ENCODE data around the gene APOBEC3H. TPM values are rescaled to one million over a fixed set of nuclear protein-coding genes. Genes with fewer than 3 reads are reported as not detected.

Gene APOBEC3H
- total RNA-seq, 1 experiment from 2014 or later, result not detected

DNA sequence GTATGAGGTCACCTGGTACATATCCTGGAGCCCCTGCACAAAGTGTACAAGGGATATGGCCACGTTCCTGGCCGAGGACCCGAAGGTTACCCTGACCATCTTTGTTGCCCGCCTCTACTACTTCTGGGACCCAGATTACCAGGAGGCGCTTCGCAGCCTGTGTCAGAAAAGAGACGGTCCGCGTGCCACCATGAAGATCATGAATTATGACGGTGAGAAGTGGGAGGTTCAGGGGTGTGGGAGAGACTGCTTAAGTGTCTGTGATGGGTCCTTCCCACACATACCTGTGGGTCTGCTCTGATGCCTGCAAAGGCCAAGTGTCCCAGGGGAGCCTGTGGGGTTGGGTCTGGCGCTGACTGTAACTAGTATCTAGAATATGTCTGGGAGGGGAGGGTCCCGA is 16.0 kb upstream of the APOBEC3H start:
- H3K4me1 ChIP-seq (ENCODE audit: insufficient read depth, low read length, poor library complexity, severe bottlenecking), result peaks cover 8% of the 10 kb centered on the region
- DNase-seq (ENCODE audit: low spot score), result no peak
- no peaks in the 10 kb centered on the region for H3K9me3 ChIP-seq (ENCODE audit: low read depth, low read length, poor library complexity, severe bottlenecking)
- H3K27me3 ChIP-seq (replicated peaks; ENCODE audit: insufficient read depth, low read depth, low read length, poor library complexity), result no peaks in the 10 kb centered on the region
- no peak overlapping the region for H3K4me3 ChIP-seq (ENCODE audit: low read depth, low read length, poor library complexity, severe bottlenecking)
- CTCF ChIA-PET, result no interaction called here
- H3K36me3 ChIP-seq (ENCODE audit: insufficient read depth, low read length, poor library complexity, severe bottlenecking), result no peaks in the 10 kb centered on the region
- intact Hi-C loops (cut with micrococcal nuclease; ENCODE audit: unreplicated experiment), result no loop called here
- no TSS peak for BruUV-seq (replicated peaks)
- no peak overlapping the region for H3K27ac ChIP-seq (ENCODE audit: low read depth, low read length, poor library complexity, severe bottlenecking)
- POLR2A ChIA-PET (ENCODE audit: low non-redundant PET), result no interaction called here
- no peak for TF ChIP-seq EZH2 (IDR thresholded peaks at IDR 0.05; ENCODE audit: borderline replicate concordance, low read depth, low read length, poor library complexity, severe bottlenecking)
- TF ChIP-seq CTCF (conservative IDR thresholded peaks at IDR 0.05; ENCODE audit: low read depth, low read length), result no peak

DNA sequence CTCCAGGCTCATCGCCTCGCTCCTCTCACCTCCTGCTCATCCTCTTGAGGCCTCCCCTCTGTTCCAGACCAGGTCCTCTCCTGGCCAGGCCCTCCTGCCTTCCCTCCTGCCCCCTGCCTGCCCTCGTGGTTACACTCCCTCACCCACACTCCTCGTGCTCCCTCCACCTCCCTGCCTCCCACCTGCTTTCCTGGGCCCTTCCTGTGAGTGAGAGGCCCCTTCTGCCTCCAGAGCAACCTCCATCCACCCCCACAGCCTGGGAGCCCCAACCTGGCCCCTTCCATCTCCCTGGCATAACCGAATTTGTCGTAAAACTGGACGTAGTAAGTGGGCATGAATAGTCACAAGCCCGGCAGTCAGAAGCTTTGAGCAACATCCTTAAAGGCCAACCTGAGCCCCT is 15.4 kb upstream of the APOBEC3H start:
- DNase-seq (ENCODE audit: low spot score), result no peak
- H3K9me3 ChIP-seq (ENCODE audit: low read depth, low read length, poor library complexity, severe bottlenecking), result no peaks in the 10 kb centered on the region
- POLR2A ChIA-PET (ENCODE audit: low non-redundant PET), result no interaction called here
- no peaks in the 10 kb centered on the region for H3K36me3 ChIP-seq (ENCODE audit: insufficient read depth, low read length, poor library complexity, severe bottlenecking)
- TF ChIP-seq EZH2 (IDR thresholded peaks at IDR 0.05; ENCODE audit: borderline replicate concordance, low read depth, low read length, poor library complexity, severe bottlenecking), result no peak
- TF ChIP-seq CTCF (conservative IDR thresholded peaks at IDR 0.05; ENCODE audit: low read depth, low read length), result no peak
- H3K27me3 ChIP-seq (replicated peaks; ENCODE audit: insufficient read depth, low read depth, low read length, poor library complexity), result no peaks in the 10 kb centered on the region
- CTCF ChIA-PET, result no interaction called here
- peaks cover 8% of the 10 kb centered on the region for H3K4me1 ChIP-seq (ENCODE audit: insufficient read depth, low read length, poor library complexity, severe bottlenecking)
- BruUV-seq (replicated peaks), result no TSS peak
- no peak overlapping the region for H3K4me3 ChIP-seq (ENCODE audit: low read depth, low read length, poor library complexity, severe bottlenecking)
- H3K27ac ChIP-seq (ENCODE audit: low read depth, low read length, poor library complexity, severe bottlenecking), result no peak overlapping the region
- intact Hi-C loops (cut with micrococcal nuclease; ENCODE audit: unreplicated experiment), result no loop called here

GRCh38 chr22:39083212-39084165 is 13.6 kb upstream of the APOBEC3H start:
- Histone ChIP-seq H3K36me3 (ENCODE audit: insufficient read depth, low read length, poor library complexity, severe bottlenecking) (no peaks in the 10 kb centered on the region), H3K27ac (ENCODE audit: low read depth, low read length, poor library complexity, severe bottlenecking) (no peak overlapping the region), H3K9me3 (ENCODE audit: low read depth, low read length, poor library complexity, severe bottlenecking) (no peaks in the 10 kb centered on the region), H3K4me3 (ENCODE audit: low read depth, low read length, poor library complexity, severe bottlenecking) (no peak overlapping the region), H3K4me1 (ENCODE audit: insufficient read depth, low read length, poor library complexity, severe bottlenecking) (no peaks in the 10 kb centered on the region), H3K27me3 (replicated peaks; ENCODE audit: insufficient read depth, low read depth, low read length, poor library complexity) (no peaks in the 10 kb centered on the region)
- intact Hi-C loops (cut with micrococcal nuclease; ENCODE audit: unreplicated experiment), result no loop called here
- ChIA-PET CTCF (no interaction called here), POLR2A (ENCODE audit: low non-redundant PET) (no interaction called here)
- no peak for DNase-seq (ENCODE audit: low spot score)
- BruUV-seq (replicated peaks), result no TSS peak
- TF ChIP-seq CTCF (conservative IDR thresholded peaks at IDR 0.05; ENCODE audit: low read depth, low read length) (no peak), EZH2 (IDR thresholded peaks at IDR 0.05; ENCODE audit: borderline replicate concordance, low read depth, low read length, poor library complexity, severe bottlenecking) (no peak)
